GM19240 (cell line): ENCODE measurements around the gene PHACTR2.
"Not testable (repeated sequence)": the region's sequence is repeated elsewhere in the genome, so short reads cannot be mapped to it uniquely, and the experiment has no call there.

Source experiments
- DNase-seq: peaks from one replicate; pipeline ENCODE4 v3.0.0; 2011; ENCODE audit warnings: low spot score; ENCODE audit not compliant: insufficient read length

PHACTR2 gene

DNA sequence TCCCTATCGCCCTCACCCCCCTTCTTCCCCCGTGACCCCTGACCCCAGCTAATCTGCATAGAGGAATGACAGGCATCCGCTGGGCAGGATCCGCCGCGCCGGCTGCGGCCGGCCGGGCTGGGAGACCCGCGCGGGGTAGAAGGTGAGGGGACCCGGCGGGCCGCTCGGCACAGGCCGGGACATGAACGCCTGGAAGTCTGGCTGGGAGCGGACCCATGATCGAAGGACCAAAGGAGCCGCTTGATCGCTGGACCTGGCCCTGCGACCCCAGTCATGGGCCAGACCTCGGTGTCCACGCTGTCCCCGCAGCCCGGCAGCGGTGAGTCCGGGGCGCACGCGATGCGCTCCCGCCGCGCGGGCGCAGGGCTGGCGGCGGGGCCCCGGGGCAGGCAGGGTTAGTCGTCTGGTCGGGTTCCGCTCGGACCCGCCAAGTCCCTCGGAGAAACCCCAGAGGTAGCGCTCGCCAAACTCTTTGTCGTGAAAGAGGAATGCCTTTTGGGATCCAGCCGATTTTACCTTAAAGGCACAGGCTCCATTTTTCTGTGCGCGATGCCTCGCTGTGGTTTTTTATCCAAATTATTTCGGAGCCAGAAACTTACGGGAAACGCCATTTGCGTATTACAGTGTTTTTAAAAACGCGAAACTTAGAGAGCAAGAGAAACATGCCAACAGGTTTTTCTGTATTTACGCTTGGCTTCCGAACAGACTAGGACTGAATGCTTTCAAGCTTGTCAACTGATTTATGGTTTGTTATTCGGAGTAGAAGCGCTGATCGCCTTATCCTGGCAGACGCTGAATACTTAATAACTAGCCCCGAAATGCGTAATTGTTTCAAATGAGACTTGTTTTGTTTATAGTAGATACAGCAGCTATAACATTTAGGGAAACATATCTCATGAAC, at the start of gene PHACTR2:
Gene PHACTR2 (plus strand): TSS at position 75 of the 901 bp plus-strand sequence. CDS start 199 bp downstream, at position 274.
- no peak for DNase-seq

DNA sequence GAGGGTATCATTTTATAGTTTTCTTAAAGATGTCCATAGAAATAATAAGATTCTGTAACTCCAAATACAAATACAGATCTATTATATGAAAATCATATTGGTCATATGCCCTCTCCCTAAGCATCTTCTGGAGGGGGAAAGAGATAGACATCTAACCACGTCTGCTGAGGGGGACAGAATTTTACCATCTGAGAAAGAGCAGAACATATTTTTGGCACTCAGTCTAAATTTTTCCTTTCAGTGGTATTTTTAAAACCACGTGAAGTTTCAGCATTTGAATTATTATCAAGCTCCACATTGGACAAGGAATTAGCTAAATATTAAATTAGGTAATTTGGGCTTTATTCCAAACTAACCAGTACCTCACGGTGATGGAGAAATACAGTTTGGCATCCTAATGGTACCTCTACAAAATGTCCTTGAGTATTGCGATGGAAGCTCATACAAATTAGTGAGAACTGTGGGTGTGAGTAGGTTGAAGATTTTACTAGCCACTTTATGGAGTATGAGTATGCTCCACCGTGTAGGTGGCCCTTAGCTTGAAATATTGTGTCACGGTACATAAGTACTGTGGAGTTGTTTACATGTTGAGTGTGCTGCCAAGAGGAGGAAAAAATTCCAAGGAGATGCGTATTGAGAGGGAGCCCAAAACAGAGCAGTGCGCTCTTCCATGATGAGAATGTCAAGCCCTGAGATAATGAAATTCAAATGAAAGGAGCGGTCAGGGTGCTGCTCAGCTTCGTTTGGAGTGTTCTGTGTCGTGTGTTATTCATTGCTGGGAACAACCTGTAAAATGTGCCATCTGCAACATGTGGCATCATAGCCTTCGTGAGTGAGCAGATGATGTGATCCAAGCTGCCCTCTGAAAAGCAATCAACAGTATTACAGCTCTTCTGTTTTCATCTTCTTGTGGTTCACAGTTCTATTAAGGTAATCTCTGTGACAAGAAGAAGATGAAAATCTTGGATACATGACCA, 48.4 kb upstream of the PHACTR2 start:
- DNase-seq, result no peak

DNA sequence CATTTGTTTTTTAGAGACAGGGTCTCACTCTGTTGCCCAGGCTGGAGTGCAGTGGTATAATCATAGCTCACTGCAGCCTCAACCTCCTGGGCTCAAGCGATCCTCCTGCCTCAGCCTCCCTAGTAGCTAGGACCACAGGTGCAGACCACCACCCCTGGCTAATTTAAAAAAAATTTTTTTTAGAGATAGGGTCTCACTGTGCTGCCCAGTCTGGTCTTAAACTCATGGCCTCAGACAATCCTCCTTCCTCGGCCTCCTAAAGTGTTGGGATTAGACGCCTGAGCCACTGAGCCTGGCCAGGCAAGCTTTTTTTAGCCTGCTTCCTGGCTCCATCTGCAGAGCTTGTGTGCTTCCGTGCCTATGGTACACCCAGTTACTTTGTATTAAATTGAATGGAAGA, 46.6 kb upstream of the PHACTR2 start:
- DNase-seq, result not testable (repeated sequence)

DNA sequence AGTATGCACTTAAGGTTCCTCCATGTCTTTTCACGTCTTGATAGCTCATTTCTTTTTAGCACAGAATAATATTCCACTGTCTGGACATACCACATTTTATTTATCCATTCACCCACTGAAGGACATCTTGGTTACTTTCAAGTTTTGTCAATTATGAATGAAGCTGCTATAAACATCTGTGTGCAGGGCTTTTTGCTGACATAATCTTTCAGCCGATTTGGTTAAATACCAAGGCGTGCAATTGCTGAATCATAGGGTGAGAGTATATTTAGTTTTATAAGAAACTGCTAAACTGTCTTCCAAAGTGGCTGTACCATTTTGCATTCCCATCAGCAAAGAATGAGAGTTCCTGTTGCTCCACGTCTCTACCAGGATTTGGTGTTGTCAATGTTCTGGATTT, 44.9 kb upstream of the PHACTR2 start:
- DNase-seq, result no peak

DNA sequence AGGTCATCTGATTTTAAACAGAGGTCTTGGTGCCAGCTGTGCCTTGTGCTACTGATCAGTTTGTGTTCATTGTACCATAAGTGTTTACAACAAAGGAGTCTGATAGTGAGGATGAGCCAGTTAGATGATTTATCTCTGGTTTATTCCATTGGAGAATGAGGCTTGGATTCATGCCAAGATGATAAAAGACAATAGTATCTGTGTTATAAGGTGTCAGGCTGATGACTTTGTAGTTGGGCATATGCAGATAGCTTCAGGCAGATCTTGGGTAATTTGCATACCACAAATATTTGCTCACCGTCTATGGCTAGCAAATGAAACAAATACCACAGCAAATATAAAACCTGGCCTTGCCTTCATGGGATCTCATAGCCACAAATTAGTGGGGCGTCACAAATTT, 43.3 kb upstream of the PHACTR2 start:
- DNase-seq, result no peak

DNA sequence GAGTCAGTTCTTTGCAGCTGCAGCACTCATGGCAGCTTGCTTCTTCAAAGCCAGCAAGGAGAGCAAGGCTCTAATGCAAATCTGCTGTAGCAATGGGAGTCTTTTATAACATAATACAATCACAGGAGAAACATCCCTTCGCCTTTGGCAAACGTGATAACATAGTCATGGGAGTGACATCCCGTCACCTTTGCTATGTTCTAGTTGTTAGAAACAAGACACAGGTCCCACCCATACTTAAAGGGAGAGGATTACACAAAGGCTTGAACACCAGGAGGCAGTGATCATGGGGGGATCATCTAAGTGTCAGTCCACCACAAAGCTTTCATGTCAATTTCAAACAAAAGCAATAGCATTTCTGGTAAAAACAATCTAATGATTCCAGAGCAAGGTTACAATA, 40.1 kb upstream of the PHACTR2 start:
- no peak for DNase-seq

DNA sequence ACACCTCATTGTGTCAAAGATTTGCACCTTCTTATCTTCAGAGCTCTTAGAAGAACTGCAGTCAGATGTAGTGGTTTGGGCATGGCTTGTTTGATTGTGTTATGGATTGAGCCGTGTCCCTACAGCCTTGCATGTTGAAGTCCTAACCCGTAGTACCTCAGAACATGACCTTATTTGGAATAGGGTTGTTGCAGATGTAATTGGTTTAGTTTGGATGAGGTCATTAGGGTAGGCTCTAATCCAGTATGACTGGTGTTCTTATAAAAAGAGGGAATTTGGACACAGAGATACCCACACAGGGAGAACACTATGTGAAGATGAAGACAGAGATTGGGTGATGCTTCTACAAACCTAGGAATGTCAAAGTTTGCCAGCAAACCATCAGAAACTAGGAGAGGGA, 35.4 kb upstream of the PHACTR2 start:
- no peak for DNase-seq

DNA sequence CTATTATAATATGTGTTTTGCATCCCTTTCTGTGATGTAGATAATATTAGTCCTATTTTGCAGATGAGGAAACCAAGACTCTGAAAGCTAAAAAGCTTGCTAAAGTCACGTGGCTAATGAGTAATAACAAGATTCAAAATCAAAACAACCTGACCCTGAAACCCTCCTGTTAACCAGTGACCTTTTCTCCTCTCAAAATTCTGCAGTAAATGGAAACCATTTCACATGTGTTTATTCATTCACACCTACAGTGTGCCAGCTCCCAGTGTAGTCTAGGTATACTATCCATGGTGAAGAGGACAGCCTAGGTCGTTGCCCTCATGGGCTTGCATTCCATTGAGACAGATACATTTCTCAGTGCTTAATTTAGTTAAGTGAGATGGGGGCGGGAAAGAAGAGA, 30.6 kb upstream of the PHACTR2 start:
- no peak for DNase-seq

DNA sequence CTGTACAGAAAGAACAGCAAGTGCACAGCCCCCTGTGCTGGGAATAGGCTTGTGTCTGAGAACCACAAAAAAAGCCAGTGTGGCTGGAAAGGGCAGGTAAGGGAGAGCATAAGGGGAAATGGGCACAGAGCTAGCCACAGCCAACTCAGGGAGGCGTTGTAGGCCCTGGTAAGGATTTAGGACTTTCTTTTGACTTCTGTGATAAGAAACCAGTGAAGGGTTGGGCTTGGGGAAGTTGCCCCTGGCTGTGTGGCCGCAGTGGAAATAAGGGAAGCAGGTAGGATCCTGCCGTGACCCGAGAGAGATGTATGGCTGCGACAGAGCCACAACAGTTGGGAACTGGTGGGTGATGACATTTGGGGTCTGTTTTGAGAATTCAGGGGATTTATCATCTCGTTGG, 30.0 kb upstream of the PHACTR2 start:
- DNase-seq, result no peak

DNA sequence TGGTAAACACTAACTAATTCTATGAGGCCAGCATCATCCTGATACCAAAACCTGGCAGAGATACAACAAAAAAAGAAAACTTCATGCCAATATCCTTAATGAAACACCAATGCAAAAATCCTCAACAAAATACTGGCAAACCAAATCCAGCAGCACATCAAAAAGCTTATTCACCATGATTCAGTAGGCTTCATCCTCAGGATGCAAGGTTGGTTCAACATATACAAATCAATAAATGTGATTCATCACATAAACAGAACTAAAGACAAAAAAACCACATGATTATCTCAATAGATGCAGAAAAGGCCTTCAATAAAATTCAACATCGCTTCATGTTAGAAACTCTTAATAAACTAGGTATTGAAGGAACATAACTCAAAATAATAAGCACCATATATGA, 28.4 kb upstream of the PHACTR2 start:
- DNase-seq, result not testable (repeated sequence)

DNA sequence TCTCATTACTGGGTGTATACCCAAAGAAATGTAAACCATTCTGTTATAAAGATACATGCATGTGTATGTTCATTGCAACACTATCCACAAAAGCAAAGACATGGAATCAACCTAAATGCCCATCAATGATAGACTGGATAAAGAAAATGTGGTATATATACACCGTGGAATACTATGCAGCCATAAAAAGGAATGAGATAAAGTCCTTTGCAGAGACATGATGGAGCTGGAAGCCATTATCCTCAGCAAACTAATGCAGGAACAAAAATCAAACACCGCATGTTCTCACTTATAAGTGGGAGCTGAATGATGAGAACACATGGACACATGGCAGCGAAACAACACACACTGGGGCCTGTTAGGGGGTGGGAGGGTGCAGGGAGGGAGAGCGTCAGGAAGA, 26.4 kb upstream of the PHACTR2 start:
- not testable (repeated sequence) for DNase-seq

DNA sequence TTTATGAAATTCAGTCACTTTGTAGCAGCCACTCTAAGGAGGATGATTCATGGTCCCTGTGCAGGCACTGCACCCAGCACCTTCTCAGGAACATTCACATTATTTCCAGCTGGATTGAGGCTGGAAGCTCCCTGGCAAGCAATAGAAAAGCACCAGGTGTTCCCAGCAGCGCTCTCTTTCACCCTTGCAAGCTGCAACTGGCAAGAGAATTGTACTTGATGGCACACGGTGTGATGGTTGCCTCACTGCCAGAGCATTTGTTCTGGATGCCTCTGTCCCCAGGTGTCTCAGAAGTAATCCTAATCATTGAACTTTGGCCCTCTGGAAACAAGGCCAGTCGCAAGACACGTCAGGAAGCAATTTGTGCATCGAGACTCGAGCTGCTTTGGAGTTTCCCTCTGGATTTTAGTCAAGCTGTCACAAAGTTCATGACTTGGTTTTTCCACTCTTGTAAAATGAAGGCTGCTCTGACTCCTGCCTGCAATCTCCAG, 24.9 kb upstream of the PHACTR2 start:
- no peak for DNase-seq

DNA sequence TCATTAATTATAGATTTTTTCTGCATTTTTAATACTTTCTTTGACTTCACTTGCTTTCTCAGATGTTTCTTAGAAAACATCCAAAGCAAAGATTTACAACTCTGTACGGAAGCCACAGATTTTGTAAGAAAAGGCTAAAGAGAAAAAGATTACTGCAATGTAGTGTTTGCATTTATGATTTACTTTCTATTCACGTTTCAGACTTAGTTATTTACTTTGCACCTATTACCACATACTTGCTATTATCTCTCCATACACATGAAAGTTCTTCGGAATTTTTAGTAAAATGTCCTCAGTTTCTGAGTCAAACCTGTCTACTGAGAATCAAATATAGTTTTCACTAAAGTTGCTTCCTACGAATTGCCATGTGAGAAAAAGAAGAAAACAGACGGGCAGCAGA, 22.2 kb upstream of the PHACTR2 start:
- DNase-seq, result no peak

DNA sequence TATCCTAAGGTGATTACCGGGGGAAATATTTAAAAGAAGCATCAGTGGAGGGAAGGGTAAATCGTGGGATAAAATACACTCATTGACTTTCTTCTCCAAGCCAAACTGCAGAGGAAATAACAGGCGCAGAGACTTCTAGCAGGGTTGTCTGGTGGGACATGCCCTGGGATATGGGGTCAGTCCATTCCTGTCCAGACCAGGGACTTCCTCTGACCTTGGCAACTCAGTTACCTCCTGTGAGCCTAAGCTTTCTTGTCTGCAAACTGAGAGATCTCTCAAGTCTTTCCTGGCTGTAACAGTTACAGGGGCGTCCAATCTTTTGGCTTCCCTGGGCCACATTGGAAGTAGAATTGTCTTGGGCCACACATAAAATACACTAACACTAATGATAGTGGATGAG, 21.7 kb upstream of the PHACTR2 start:
- DNase-seq, result no peak

DNA sequence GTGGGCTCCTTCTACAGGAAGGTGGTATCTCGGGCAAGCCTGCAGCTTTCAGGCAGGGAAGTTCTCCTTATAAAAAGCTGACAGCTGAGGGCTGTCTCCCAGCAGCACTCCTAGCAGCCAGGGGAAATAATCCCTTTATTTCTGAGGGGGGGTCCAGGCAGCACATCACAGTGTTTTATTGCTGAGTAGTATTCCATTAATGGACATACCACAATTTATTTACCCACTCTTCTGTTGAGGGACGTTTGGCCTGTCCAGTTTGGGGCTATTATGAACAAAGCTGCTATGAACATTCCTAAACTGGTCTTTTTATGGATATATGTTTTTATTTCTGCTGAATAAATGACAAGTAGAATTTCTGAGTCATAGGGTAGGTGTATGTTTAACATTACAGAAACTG, 20.0 kb upstream of the PHACTR2 start:
- DNase-seq, result no peak

DNA sequence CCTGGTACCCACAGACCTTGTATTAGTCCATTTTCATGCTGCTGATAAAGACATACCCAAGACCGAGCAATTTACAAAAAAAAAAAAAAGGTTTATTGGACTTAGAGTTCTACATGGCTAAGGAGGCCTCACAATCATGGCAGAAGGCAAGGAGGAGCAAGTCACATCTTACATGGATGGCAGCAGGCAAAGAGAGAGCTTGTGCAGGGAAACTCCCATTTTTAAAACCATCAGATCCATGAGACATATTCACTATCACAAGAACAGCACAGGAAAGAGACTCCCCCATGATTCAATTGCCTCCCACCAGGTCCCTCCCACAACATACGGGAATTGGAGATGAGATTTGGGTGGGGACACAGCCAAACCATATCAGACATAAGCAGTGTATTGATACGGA, 17.6 kb upstream of the PHACTR2 start:
- not testable (repeated sequence) for DNase-seq

DNA sequence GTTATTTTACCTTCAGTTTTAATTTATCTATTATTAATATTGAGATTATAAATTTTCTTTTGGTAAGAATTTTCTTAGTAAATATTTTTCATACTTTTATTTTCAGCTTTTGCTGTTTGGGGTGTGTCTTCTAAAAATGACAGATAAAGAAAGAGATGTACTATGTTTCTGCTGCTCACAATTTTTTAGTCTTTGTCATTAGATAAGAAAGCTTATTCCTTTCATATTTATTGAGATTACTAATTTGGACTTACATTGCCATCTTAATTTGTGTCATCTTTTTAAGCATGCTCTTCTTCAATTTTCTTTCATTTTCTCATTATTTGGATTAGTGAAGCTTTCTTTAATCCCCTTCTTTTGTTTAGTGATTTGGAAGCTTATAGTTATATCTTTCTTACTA, 13.6 kb upstream of the PHACTR2 start:
- DNase-seq, result no peak

DNA sequence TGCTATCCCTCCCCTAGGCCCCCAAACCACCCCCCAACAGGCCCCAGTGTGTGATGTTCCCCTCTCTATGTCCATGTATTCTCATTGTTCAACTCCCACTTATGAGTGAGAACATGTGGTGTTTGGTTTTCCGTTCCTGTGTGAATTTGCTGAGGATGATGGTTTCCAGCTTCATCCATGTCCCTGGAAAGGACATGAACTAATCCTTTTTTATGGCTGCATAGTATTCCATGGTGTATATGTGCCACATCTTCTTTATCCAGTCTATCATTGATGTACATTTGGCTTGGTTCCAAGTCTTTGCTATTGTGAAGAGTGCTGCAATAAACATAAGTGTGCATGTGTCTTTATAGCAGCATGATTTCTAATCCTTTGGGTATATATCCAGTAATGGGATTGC, 11.8 kb upstream of the PHACTR2 start:
- DNase-seq, result not testable (repeated sequence)

DNA sequence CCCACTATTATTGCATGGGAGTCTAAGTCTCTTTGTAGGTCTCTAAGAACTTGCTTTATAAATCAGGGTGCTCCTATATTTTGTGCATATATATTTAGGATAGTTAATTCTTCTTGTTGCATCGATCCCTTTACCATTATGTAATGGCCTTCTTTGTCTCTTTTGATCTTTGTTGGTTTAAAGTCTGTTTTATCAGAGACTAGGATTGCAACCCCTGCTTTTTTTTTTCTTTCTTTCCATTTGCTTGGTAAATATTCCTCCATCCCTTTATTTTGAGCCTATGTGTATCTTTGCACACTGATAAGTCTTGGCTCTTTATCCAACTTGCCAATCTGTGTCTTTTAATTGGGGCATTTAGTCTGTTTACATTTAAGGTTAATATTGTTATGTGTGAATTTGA, 8.3 kb upstream of the PHACTR2 start:
- not testable (repeated sequence) for DNase-seq

DNA sequence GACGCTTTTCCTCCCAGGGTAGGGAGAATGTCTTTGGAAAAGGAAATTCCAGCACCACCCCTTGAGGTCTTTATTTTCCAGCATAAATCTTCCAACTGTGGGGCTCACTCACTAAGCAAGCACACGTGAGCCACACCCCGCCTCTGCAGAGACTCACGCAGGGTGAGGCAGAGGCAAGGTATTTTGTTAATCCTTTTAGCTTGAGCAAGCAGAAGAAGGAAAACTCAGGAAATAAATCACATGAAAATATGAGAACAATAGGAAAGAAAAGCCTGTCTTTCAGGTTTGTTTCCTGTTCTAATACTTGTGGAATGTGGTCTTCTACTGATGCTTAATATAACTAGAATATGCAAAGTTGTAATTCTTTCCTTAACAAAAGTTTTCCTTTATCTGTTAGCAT, 4.1 kb upstream of the PHACTR2 start:
- DNase-seq, result no peak

DNA sequence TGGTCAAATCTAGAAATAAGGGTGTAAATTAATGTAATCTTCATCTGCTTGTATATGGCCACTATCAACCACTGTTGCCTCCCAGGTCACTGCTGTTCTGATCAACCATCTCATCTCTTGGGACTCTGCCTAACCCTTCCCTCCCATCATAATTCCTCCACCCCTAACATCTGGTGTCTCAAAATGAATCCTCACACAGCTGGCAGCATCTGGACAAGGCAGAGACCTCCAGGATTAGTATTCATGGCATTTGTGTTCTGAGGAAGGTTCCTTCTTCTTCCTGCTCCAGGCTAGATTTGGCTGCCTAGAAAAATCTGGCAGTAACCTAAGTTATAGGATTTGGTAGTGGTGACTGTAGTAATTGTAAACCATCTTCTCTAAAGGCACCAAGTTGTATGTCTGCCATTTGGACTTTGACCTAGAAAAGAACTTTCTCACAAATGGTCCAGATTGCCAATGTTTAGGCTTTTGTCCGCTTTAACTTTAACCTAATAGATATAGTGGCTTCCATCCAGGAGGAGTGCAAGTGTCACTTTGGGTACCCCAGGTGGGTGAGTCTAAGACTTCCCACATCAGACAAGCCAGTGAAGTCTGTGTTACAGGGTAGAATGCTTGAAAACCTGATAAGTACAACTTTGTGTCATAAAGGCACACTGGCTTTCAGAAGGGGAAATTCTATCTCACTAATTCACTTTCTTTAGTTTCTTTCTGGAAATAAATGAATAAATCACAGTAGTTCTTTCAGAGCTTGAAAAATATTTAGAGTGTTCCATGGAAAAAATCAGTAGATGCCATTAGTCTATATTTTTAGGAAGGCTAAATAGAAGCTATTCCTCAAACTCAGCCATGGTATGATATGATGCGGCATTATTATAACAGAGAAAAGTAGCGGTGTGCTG, 3.0 kb upstream of the PHACTR2 start:
- DNase-seq, result no peak
